Aorta (tissue), 5 donors: ENCODE data around the gene NLGN4X. TPM values are rescaled to one million over a fixed set of nuclear protein-coding genes. Genes with fewer than 3 reads are reported as not detected.

Source experiments
- ATAC-seq: fragments of 200-7000 bp; cut with Tn5 transposase; one replicate; pipeline ENCODE4 v1.9.1; 2022; ENCODE audit warnings: moderate library complexity; ENCODE audit not compliant: low FRiP score
- DNase-seq, 2 donors: peaks; one replicate each; pipeline ENCODE4 v3.0.0-alpha.2; 2020
- H3K27ac ChIP-seq, 2 donors: one replicate each; pipeline ENCODE4 v1.5.1; 2013; ENCODE audit warnings: low read length in 2 of 2, mild to moderate bottlenecking in 2 of 2, moderate library complexity in 2 of 2, control low read depth in 1 of 2, inconsistent platforms in 1 of 2, low read depth in 1 of 2
- H3K27me3 ChIP-seq, 2 donors: one replicate each; pipeline ENCODE4 v1.6.1; 2013; ENCODE audit warnings: control low read depth in 1 of 2, low read length in 1 of 2, mild to moderate bottlenecking in 1 of 2, moderate library complexity in 1 of 2; ENCODE audit not compliant: insufficient read depth in 2 of 2, control insufficient read depth in 1 of 2
- H3K36me3 ChIP-seq, 2 donors: one replicate each; pipeline ENCODE4 v1.6.1; 2013; ENCODE audit warnings: control low read depth in 1 of 2, low read length in 1 of 2, mild to moderate bottlenecking in 1 of 2; ENCODE audit not compliant: insufficient read depth in 2 of 2, control insufficient read depth in 1 of 2
- H3K4me1 ChIP-seq, 2 donors: one replicate each; pipeline ENCODE4 v1.6.1; 2013; ENCODE audit warnings: low read length in 2 of 2, control low read depth in 1 of 2, mild to moderate bottlenecking in 1 of 2, moderate library complexity in 1 of 2; ENCODE audit not compliant: insufficient read depth in 2 of 2, control insufficient read depth in 1 of 2
- H3K4me3 ChIP-seq, 2 donors: one replicate each; pipeline ENCODE4 v1.5.1; 2013; ENCODE audit warnings: low read length in 2 of 2, control low read depth in 1 of 2, mild to moderate bottlenecking in 1 of 2
- H3K9me3 ChIP-seq: one replicate; pipeline ENCODE4 v1.6.1; 2013; ENCODE audit warnings: mild to moderate bottlenecking, low read length; ENCODE audit not compliant: control insufficient read depth
- WGBS, 2 donors: extraction: QIAGEN DNeasy Blood & Tissue Kit; methylation state at CpG; one replicate each; pipeline ENCODE4 v1.1.7; 2013; 5-methylcytosine and 5-hydroxymethylcytosine counted together
- intact Hi-C, 2 donors: fragments of 100-400 bp; cut with DNase I; formaldehyde crosslinking; loops; one replicate each; pipeline versions ENCODE4 v1.14.2 to v1.15.0; 2022
- polyA plus RNA-seq, 2 donors: library from polyadenylated mRNA; stranded (reverse); fragments of 200-250 nt; gene quantifications; one replicate each; pipeline ENCODE4 v1.2.3, GENCODE V29; 2013
- total RNA-seq, 2 donors: library from RNA; stranded (reverse); fragmentation: NEBNext Ultra II Directional; extraction: Animal tissue kit (Norgen Biotek cat#: 25700); gene quantifications; one replicate each; pipeline ENCODE4 v1.2.1, GENCODE V29; 2021
- donor health status: healthy with polysubstance abuse.
- donor health status: Bipolar disorder and iron deficiency.
- donor health status: DM: no; HTN: no; CAD: no.
- donor health status: DM: no; HTN: no; CAD: no.
- donor health status: DM: yes; HTN: yes; CAD: no.

The NLGN4X gene
- total and polyA plus RNA-seq, 4 donors = 0.13 to 2.1 (median 0.93) TPM

GRCh38 chrX:5852941-5853340, 375.7 kb downstream of the NLGN4X start:
- no peak overlapping the region for H3K4me3 ChIP-seq
- WGBS, 2 donors = 63 to 67% methylated on average over 2 of the region's 2 CpGs
- H3K4me1 ChIP-seq = peaks cover 0 to 1% of the 10 kb centered on the region in 2 donors
- no peaks in the 10 kb centered on the region for H3K36me3 ChIP-seq
- intact Hi-C loops = no loop called here
- H3K9me3 ChIP-seq = no peaks in the 10 kb centered on the region
- DNase-seq = no peak
- no peaks in the 10 kb centered on the region for H3K27me3 ChIP-seq
- no peak overlapping the region for H3K27ac ChIP-seq
- ATAC-seq = no peak

- Histone ChIP-seq H3K9me3 (no peaks in the 10 kb centered on the region), H3K27me3 (no peaks in the 10 kb centered on the region), H3K4me1 (no peaks in the 10 kb centered on the region), H3K36me3 (no peaks in the 10 kb centered on the region), H3K27ac (no peak overlapping the region), H3K4me3 (no peak overlapping the region)
- no peak for ATAC-seq
- 82 to 88% methylated on average over 2 of the region's 2 CpGs for WGBS, 2 donors
- intact Hi-C loops = no loop called here
- no peak for DNase-seq
Measured at GRCh38 chrX:5842601-5843000, 386.1 kb downstream of the NLGN4X start.
